GM20000 (cell line): ENCODE data around the gene UMOD.

Experiments
- DNase-seq: peaks from one replicate; pipeline ENCODE4 v3.0.0; 2012; ENCODE audit warnings: low spot score
- TF ChIP-seq, protein P1 (sequence below): IDR thresholded peaks from 2 replicates; pipeline ENCODE4 v1.5.1; 2012; ENCODE audit warnings: mild to moderate bottlenecking, control low read depth; ENCODE audit errors: extremely low read depth, missing control alignments

UMOD gene

DNA sequence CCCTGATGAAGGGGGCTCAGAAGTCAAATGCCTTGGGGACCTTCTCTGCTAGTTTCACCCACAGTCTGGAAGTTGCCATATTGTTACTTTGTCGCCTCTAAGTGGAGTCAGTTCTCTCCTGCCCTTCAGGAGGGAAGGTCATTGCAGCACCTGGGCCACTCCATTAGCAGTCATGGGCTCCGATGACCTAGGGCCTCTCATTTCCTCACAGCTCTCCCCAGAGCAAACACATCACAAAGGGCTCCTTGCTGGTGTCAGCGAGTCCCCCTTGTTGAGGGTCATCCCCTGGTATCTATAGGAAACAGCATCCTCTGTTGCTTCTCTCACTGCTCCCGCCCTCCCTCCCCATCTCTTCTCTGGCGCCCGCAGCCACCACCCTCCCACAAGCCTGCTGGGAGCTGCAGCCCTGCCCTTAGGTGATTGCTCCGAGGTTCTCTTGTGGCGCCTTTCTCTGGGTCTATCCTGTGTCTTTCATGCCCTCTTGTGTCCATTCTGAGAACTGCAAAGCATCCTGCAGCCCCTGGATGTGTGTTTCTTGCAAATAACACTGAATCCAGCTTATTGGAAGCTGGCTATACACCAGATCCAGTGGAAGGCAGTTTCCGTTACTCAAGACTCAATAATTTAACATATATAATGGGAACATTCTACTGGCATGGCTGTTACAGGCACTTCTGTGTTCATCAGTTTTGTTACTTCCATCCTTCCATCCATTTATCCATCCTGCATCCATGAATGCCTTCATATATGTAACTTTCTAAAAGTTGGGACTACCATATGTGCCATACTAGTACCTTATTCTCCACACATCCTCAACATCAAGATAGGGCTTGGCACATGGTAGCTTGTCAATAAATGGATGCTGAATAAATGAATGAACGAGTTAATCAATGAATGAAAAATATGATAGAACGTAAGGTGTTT, 30.9 kb upstream of the UMOD start:
- peak; percentile 61 for DNase-seq
- TF ChIP-seq, protein P1, sequence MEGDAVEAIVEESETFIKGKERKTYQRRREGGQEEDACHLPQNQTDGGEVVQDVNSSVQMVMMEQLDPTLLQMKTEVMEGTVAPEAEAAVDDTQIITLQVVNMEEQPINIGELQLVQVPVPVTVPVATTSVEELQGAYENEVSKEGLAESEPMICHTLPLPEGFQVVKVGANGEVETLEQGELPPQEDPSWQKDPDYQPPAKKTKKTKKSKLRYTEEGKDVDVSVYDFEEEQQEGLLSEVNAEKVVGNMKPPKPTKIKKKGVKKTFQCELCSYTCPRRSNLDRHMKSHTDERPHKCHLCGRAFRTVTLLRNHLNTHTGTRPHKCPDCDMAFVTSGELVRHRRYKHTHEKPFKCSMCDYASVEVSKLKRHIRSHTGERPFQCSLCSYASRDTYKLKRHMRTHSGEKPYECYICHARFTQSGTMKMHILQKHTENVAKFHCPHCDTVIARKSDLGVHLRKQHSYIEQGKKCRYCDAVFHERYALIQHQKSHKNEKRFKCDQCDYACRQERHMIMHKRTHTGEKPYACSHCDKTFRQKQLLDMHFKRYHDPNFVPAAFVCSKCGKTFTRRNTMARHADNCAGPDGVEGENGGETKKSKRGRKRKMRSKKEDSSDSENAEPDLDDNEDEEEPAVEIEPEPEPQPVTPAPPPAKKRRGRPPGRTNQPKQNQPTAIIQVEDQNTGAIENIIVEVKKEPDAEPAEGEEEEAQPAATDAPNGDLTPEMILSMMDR = peak; percentile 68

DNA sequence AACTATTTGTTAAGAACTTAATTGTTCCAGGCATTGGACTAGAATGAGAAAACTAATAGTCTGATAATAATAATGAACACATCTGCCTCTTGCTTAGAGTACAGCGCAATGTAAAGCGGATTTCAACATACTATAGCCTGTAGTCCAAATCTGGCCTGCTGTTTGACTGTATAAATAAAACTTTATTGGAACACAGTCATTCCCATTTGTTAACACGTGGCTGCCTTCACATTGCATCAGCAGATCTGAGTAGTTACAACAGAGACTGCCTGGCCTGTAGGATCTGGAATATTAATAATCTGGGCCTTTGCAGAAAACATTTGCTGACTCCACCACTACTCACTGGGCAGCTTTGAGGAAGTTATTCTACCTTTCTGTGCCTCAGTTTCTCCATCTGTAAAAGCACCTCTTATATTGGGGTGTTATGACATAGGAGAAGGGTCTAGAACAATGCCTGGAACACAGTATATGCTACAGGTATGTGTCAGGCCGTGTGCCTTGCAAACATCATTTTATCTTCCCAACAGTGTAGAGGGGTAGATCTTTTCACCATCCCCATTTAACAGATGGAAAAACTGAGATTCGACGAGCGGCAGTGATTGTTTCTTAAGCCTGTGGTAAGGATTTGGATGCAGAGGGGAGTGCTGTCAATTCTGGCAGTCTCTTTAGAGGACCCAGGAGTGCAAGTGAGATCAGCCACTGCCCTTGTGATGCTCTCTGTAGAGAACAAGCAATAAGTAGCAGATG, 29.9 kb upstream of the UMOD start:
- DNase-seq = no peak
- TF ChIP-seq, protein P1 = no peak

DNA sequence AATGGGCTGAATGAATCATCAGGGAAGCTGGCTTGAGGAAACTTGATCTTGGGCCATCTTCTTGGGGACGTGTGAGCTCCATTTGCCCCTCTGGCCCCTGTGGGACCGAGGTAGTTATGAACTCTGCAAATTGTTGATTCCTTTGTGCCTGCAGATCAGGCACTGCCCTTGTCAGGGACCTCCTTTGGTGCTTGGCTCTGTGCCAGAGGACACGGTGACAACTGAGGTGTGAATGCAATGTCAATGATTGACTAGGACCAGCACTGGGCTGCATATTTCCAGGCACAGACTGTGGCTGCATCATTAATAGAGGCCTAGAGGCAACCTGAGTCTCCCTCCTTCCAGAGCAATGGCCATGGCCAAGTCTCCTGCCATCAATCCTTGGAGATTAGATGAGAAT, 28.3 kb upstream of the UMOD start:
- TF ChIP-seq, protein P1 = no peak
- DNase-seq = no peak

DNA sequence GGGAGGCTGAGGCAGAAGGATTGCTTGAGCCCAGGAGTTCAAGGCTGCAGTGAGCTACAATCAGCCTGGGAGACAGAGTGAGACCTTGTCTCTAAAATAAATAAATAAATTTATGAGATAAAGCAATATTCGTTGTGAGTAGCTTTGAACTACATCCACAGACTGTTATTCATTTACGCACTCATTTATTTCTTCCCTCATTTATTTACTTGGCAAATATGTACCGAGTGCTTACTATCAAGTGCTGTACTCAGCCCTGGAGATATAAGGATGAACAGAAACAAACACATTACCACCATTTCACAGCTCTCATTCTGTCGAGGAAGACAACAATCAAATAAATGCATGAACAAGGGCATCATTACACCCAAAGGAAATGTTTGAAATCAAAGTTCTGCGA, 24.7 kb upstream of the UMOD start:
- DNase-seq = no peak
- TF ChIP-seq, protein P1 = no peak

DNA sequence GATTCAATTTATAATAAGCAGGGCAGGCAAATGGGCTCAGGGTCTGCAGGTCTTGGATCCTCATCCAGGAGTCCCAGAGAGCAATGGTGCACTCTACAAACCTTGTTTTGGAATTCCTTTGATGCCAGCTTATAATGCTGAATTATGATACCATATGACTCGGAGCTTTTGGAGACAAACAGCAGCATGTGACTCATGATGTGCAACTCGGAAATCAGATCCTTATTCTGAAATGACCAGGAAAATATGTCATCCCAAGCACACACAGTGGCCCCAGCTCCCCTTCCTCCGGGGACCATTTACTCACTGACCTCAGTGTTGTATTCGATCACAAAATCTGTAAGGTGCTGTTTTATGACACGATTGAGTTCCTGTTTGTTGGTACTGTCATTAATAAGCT, 20.2 kb upstream of the UMOD start:
- TF ChIP-seq, protein P1 = no peak
- DNase-seq = no peak

DNA sequence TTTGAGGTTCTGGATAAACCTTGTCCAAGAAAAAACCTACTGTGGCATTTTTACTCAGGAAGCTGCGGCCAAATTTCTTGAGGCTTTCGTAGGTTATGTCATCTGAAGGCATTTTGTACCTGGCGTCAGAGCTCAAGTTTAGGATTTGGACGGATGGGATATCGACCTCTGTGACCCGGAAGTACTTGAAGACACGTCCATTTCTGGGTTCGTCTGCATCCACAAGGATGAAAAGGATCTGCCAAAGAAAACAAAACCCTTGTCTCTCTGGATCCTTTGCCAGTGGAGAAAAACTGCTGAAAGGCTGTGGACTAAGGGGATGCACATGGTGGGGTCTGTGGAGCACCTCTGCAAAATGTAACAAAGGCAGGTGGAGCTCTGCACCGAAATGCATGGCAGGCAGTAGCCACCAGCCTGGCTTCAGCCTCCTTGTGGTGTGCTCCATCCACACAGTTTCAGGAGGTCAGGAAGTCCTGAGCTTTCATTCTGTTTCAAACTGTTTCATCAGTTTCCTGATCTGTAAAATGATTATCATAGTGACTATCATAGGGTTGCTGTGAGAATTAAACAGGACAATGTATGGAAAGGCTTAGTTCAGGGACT, 17.0 kb upstream of the UMOD start:
- TF ChIP-seq, protein P1 = no peak
- DNase-seq = no peak

DNA sequence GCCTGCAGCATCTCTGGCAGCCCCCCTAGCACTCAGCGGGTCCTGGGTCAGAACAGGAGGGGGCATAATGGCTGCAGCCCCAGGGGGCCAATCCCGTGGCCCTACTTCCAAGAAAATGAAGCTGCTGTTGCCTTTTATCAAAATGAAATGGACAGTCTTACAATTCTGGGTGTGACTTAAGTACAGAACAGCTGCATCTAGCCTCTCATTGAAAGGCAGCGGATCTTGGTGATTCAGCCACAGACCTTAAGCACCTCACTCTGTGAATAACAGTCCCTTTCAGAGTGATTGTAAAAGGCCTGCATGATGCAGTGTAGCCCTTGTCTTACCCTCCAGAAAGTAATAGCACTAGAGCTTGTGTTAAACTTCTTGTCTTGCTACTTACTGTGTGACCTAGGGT, 11.5 kb upstream of the UMOD start:
- TF ChIP-seq, protein P1 = no peak
- DNase-seq = no peak
